ENCODE results near the gene SPATA25.
A peak's percentile ranks its signal among the peaks of the same experiment; 100 is the strongest.

The SPATA25 gene

DNA sequence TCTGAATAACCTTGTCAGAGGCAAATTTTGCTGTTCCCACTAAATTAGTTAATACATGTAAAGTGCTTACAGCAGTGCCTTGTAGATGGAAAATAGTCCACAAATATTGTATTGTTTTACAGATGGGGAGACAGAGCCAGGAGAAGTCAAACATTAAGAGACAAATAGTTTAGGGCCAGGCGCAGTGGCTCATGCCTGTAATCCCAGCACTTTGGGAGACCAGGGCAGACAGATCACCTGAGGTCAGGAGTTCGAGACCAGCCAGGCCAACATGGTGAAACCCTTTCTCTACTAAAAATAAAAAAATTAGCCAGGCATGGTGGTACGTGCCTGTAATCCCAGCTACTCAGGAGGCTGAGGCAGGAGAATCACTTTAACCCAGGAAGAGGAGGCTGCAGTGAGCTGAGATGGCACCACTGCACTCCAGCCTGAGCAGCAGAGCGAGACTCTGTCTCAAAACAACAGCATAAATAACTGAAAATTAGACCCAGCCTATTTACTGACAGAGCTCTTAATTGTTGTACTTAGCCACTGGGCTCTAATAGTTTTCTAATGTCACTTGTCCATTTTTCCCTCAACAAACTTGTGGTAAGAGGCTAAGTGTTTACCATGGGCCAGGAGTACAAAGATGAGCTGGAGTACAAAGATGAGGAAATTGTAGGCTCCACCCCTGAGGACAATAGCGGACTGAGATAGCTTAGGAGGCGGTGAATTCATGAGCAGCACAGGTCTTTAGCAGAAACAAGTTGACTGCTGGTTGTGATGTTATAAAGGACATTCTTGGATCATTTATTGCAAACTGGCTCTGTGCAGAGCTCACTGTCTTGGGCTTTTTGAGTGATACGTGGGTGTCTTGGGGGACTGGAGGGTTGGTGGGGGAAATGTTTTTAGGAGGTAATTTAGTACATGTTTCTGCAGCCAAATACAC is 23.6 kb downstream of the SPATA25 start:
- DNase-seq (ENCODE audit: low spot score), result no peak

DNA sequence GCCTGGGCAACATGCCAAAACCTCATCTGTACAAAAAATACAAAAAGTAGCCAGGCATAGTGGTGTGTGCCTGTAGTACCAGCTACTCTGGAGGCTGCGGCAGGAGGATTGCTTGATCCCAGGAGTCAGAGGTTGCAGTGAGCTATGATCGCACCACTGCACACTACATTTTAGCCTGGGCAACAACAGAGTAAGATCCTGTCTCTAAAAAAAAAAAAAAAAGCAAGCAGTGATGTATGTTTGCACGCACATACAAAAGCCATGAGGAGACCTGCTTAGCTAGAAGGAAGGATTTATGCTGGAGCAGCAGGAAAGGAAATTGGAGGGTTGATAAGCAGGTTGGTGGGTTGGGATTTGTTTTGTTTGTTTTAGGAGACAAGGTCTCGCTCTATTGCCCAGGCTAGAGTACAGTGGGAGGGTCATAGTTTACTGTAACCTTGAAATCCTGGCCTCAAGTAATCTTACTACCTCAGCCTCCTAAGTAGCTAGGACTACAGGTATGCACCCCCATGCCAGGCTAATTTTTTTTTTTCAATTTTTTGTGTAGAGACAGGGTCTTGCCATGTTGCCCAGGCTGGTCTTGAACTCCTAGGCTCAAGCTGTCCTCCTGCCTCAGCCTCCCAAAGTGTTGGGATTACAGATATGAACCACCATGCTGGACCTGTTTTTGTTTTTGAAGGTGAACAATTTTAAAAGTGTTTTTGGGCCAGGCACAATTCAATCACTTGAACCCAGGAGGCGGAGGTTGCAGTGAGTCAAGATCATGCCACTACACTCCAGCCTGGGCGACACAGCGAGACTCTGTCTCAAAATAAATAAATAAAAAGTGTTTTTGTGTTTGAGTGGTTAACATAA is 26.0 kb downstream of the SPATA25 start:
- DNase-seq (ENCODE audit: low spot score), result no peak

- DNase-seq (ENCODE audit: low spot score), result no peak
Observed at GRCh38 chr20:45860560-45861220, 26.7 kb downstream of the SPATA25 start.

- DNase-seq (ENCODE audit: low spot score), result no peak
Observed at GRCh38 chr20:45859916-45860315, 27.5 kb downstream of the SPATA25 start.

DNA sequence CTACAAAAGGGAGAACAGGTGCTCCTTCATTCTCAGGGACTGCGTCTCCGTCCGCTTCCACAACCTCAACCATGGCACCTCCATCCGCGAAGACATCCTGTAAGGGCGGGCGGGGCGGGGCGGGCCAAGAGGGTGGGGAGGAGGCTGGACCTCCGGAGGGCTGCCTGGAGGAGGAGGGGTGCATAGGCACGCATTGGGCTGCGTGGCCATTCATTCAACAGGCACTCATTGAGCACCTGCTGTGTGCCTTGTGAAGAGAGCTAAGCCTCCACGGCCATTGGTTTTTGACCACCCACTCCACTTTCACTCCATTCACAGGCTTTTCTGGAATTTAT is 29.6 kb downstream of the SPATA25 start:
- no peak for DNase-seq (ENCODE audit: low spot score)

DNA sequence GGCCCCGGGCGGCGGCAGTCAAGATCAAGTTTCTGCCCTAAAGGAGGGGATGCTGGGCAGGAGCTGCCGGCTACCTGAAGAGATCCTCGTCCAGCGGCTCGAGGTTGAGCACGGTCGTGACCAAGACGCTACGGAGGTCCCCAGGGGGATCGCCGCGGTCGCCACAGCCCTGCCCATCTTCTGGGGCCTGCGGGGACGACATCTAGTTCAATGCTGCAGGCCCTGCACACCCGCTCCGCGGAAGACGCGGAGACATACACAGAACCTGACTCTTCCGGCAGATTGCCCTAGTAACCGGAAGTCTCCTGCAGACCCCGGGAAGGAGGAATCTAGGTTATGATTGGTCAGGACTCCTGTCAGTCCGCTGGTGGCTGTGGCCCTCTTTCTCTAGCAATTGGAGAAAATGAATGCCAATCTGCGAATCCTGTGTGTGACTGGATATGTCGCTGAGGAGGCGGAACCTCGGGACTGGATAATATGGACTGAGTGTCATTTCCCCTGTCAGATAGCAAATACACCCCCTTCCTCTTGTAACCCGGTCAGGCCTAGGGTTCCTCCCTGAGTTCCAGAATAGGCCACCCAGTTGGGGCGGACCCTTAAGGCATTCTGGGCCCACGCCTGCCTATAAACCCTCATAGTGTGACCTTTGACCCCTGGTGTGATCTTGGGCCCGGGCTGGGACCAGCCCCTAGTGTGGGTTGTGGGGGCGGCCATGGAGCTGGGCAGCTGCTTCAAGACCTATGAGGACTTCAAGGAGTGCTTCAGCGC is 30.1 kb downstream of the SPATA25 start, which contains the start of the genes ACOT8 and ZSWIM3:
Gene ACOT8 (minus strand): TSS at position 279 of the 768 bp plus-strand sequence. CDS start 77 bp downstream, at position 202.
Gene ZSWIM3 (plus strand): TSS at position 501 of the 768 bp plus-strand sequence. CDS start 212 bp downstream, at position 713.
- peak; percentile 100 for DNase-seq (ENCODE audit: low spot score)

- no peak for DNase-seq (ENCODE audit: low spot score)
Observed at GRCh38 chr20:45853484-45853883, 33.9 kb downstream of the SPATA25 start.

GRCh38 chr20:45852326-45852725 is 35.1 kb downstream of the SPATA25 start:
- no peak for DNase-seq (ENCODE audit: low spot score)

DNA sequence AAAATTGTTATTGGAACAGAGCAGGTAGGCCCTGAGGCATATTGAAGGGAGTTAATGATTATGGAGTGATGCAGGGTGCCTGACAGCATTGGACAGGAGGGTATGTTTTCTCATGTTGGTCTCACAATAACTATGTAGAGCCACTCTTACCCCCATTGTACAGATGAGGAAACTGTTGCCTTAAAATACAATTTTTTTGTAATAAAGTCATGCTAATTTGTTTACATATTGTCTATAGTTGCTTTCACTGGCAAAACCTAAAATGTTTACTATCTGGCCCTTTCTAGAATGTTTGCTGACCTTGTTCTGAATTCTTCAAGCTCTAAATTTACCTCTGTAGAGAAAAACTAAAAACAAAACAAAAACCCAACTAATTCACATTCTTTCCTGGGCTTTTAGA is 35.9 kb downstream of the SPATA25 start:
- no peak for DNase-seq (ENCODE audit: low spot score)

DNA sequence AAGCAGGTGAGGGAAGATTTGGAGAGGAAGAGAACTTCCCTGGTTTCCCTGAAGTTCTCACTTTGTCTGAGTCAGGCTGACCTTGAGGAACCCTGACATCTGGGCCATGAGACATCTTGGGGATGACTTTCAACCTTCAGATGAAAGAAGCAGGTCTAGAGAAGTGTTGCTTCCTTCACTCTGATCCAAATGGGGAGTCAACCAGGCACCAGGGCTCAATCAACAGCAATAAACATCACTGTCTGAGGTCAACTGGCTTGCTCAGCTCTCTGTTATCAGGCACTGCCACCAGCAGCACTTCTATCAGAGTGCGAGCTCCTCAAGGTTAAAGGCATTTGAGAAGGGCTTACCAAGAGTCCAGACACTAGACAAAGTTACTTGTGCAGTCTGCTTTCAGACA is 36.5 kb downstream of the SPATA25 start:
- no peak for DNase-seq (ENCODE audit: low spot score)

DNA sequence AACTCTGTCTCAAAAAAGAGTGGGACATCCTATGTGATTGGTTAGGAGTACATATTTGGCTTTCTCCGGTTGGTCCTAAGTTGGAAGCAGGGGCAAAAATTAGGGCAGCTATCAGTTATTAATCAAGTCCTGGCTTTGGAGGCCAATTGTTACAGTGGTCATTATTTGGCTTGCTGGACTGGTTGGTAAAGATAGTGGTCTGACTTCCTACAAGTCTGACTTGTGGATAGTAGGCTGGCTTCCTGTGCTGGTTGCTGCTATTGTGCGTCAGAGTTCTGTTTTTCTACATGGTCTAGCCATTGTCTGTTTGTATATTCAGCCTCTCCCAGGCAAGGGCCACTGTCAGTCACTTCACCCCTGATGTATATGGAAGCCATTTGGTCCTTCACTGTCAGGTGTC is 37.2 kb downstream of the SPATA25 start:
- no peak for DNase-seq (ENCODE audit: low spot score)

GRCh38 chr20:45848969-45849582 is 38.3 kb downstream of the SPATA25 start:
- no peak for DNase-seq (ENCODE audit: low spot score)

DNA sequence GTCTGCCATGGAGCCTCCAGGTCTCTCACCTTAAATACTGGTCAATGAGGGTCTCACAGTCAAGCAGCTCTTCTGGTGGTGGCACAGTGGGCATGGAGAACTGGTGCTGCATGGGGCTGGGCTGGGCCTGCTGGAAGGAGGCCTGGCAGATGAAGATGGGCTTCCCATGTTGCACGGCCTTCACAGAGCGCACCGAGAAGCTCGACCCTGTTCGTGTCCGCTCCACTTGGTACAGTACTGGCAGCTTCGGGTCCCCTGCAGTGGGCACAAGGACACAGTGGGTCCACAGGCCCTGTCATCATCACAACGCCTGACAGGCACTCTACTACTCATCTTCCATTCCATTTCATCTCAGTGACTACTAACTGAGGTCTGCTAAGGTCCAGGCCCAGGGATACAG is 39.0 kb downstream of the SPATA25 start:
- DNase-seq (ENCODE audit: low spot score), result no peak

- DNase-seq (ENCODE audit: low spot score), result no peak
Observed at GRCh38 chr20:45845452-45845851, 42.0 kb downstream of the SPATA25 start.

DNA sequence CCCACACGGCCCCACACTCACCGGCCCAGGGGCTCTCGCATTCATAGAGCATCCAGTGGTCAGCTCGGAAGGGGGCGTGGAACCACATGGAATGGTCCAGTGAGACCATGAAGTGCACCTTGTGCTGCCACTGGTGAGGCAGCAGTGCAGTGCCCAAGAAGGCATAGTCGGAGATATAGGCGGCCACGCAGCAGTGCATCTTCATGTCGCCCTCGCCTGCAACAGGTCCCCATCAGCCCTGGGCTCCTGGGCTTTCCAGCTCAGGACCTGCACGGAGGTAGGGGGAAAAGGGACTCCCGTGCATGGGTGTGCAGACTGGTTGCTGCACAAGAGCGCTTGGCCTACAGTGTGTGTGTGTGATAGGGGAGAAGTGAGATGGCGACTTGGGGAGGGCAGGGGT is 43.9 kb downstream of the SPATA25 start:
- no peak for DNase-seq (ENCODE audit: low spot score)

DNA sequence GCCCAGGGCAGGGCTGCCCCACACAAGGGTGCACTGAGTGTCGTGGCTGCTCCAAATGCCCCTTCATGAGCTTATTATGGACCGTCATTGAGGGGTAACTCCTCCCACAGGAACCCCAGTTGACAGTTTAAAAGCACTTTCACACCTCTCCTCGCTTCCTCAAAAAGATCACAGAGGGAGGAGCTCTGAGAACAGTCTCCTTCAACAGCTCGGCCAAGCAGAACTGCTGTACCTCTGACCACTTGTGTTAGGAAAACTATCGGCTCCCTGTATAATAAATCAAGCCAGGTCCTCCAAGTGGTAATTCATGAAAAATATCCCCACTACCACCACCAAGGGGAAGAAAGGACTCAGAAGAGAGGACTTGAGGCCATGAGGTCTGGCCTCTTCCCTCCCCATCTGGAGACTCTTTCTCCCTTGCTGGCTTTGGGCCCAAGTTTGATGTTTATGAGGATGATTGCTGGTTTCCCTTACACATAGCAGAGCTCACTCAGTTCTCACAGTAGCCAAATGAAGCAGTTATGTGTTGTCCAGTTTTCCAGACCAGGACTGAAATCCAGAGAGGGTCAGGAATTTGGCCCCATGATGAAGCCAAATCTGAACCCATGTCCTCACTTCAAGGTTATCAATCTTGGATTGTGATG is 45.1 kb downstream of the SPATA25 start:
- DNase-seq (ENCODE audit: low spot score), result no peak

GRCh38 chr20:45841407-45842129 is 45.9 kb downstream of the SPATA25 start:
- no peak for DNase-seq (ENCODE audit: low spot score)

DNA sequence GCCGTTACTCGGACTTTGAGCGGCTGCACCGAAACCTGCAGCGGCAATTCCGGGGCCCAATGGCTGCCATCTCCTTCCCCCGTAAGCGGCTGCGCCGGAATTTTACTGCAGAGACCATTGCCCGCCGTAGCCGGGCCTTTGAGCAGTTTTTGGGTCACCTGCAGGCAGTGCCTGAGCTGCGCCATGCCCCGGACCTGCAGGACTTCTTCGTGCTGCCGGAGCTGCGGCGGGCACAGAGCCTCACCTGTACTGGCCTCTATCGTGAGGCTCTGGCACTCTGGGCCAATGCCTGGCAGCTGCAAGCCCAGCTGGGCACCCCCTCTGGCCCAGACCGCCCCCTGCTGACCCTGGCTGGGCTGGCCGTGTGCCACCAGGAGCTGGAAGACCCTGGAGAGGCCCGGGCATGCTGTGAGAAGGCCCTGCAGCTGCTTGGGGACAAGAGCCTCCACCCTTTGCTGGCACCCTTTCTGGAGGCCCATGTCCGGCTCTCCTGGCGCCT is 46.7 kb downstream of the SPATA25 start:
- no peak for DNase-seq (ENCODE audit: low spot score)

- DNase-seq (ENCODE audit: low spot score), result no peak
Observed at GRCh38 chr20:45836841-45837240, 50.6 kb downstream of the SPATA25 start.

All from kidney capillary endothelial cell (primary cell).